MCF 10A (cell line): ENCODE measurements around the gene PGM2. TPM values are rescaled to one million over a fixed set of nuclear protein-coding genes. Genes with fewer than 3 reads are reported as not detected.

Source experiments
- BruUV-seq: library from RNA; stranded (reverse); fragments of 400-500 nt; replicated peaks from 2 replicates; lab custom pipeline; 2021; lab: Mats Ljungman, UMichigan
- CTCF ChIA-PET: fragments of 300-600 bp; sonication (Branson Sonifier 250); formaldehyde crosslinking; extraction: SDS; loops from one replicate; lab custom pipeline; 2021; ENCODE audit warnings: antibody characterized with exemption, inconsistent platforms; lab: Yijun Ruan, JAX
- POLR2A ChIA-PET: fragments of 300-600, 350-650 bp; sonication (Branson Sonifier 250); formaldehyde crosslinking; extraction: SDS; loops from one replicate; lab custom pipeline; 2020; ENCODE audit warnings: antibody characterized with exemption, inconsistent platforms; lab: Yijun Ruan, JAX
- DNase-seq: peaks from one replicate; pipeline ENCODE4 v3.0.0-alpha.2; 2018; ENCODE audit not compliant: unreplicated experiment
- H3K27ac Mint-ChIP-seq: one replicate; pipeline ENCODE4 v1.8.0; 2022; ENCODE audit warnings: mild to moderate bottlenecking, low read depth, mixed read lengths; ENCODE audit not compliant: unreplicated experiment
- H3K27me3 Mint-ChIP-seq: one replicate; pipeline ENCODE4 v1.8.0; 2022; ENCODE audit warnings: mixed read lengths; ENCODE audit not compliant: insufficient read depth, unreplicated experiment
- H3K36me3 Mint-ChIP-seq: one replicate; pipeline ENCODE4 v1.8.0; 2022; ENCODE audit warnings: mild to moderate bottlenecking, moderate library complexity, mixed read lengths; ENCODE audit not compliant: insufficient read depth, unreplicated experiment
- H3K4me1 Mint-ChIP-seq: one replicate; pipeline ENCODE4 v1.8.0; 2022; ENCODE audit warnings: mixed read lengths; ENCODE audit not compliant: insufficient read depth, unreplicated experiment
- H3K4me3 Mint-ChIP-seq: one replicate; pipeline ENCODE4 v1.8.0; 2022; ENCODE audit warnings: mild to moderate bottlenecking, moderate library complexity, mixed read lengths; ENCODE audit not compliant: unreplicated experiment
- H3K9me3 Mint-ChIP-seq: one replicate; pipeline ENCODE4 v1.8.0; 2022; ENCODE audit warnings: mixed read lengths; ENCODE audit not compliant: unreplicated experiment
- CTCF ChIP-seq: fragments of 200-600 bp; IDR thresholded peaks from one replicate; pipeline ENCODE4 v1.8.0; 2022; ENCODE audit warnings: antibody characterized with exemption, mild to moderate bottlenecking; ENCODE audit not compliant: unreplicated experiment
- intact Hi-C: fragments of 100-400 bp; cut with micrococcal nuclease; formaldehyde crosslinking; loops from 2 replicates; pipeline ENCODE4 v1.14.1; 2022
- total RNA-seq: library from RNA; stranded (reverse); gene quantifications from 2 replicates; pipeline ENCODE4 v1.2.3, GENCODE V29; 2022

PGM2 gene
- total RNA-seq, 1 experiment from 2014 or later = 27.9 TPM

GRCh38 chr4:37797923-37798322 is 28.6 kb upstream of the PGM2 start:
- H3K27ac Mint-ChIP-seq = no peak overlapping the region
- no peaks in the 10 kb centered on the region for H3K36me3 Mint-ChIP-seq
- H3K9me3 Mint-ChIP-seq = no peaks in the 10 kb centered on the region
- no peak for DNase-seq
- H3K4me1 Mint-ChIP-seq = peaks cover 10% of the 10 kb centered on the region
- no peak overlapping the region for H3K4me3 Mint-ChIP-seq
- no peaks in the 10 kb centered on the region for H3K27me3 Mint-ChIP-seq
- intact Hi-C loops = no loop called here
- TF ChIP-seq CTCF = no peak
- BruUV-seq = no TSS peak
- ChIA-PET POLR2A (no interaction called here), CTCF (interaction anchor here (0.9 to 6.6 kb wide), 4 partner anchors 38 to 238 kb away, joined by 3 to 110 read pairs (median 33); no protein-coding TSS in a partner anchor)

- no peak for DNase-seq
- peaks cover 10% of the 10 kb centered on the region for H3K4me1 Mint-ChIP-seq
- ChIA-PET POLR2A (interaction anchor here (0.6 kb wide), 1 partner anchor 87 kb away, joined by 3 read pairs; no protein-coding TSS in a partner anchor), CTCF (interaction anchor here (0.6 to 6.6 kb wide), 5 partner anchors 38 to 237 kb away, joined by 3 to 110 read pairs (median 4); no protein-coding TSS in a partner anchor)
- no TSS peak for BruUV-seq
- H3K27ac Mint-ChIP-seq = no peak overlapping the region
- TF ChIP-seq CTCF = no peak
- H3K4me3 Mint-ChIP-seq = no peak overlapping the region
- no peaks in the 10 kb centered on the region for H3K9me3 Mint-ChIP-seq
- no peaks in the 10 kb centered on the region for H3K27me3 Mint-ChIP-seq
- H3K36me3 Mint-ChIP-seq = no peaks in the 10 kb centered on the region
- intact Hi-C loops = no loop called here
Measured at GRCh38 chr4:37798616-37799015, 27.9 kb upstream of the PGM2 start.

GRCh38 chr4:37799941-37800554 is 26.4 kb upstream of the PGM2 start:
- no TSS peak for BruUV-seq
- H3K9me3 Mint-ChIP-seq = no peaks in the 10 kb centered on the region
- H3K4me3 Mint-ChIP-seq = no peak overlapping the region
- intact Hi-C loops = loop anchor here (5.0 kb wide), 1 partner anchor 113 kb away; the partner anchor contains the start of gene RELL1
- POLR2A ChIA-PET = interaction anchor here (0.6 to 1.3 kb wide), 2 partner anchors 140 to 197 kb away, joined by 3 to 4 read pairs; no protein-coding TSS in a partner anchor
- DNase-seq = no peak
- H3K27ac Mint-ChIP-seq = no peak overlapping the region
- no peak for TF ChIP-seq CTCF
- peaks cover 10% of the 10 kb centered on the region for H3K4me1 Mint-ChIP-seq
- CTCF ChIA-PET = interaction anchor here (0.6 to 6.6 kb wide), 7 partner anchors 40 to 365 kb away, joined by 3 to 110 read pairs (median 5); no protein-coding TSS in a partner anchor
- H3K36me3 Mint-ChIP-seq = no peaks in the 10 kb centered on the region
- H3K27me3 Mint-ChIP-seq = no peaks in the 10 kb centered on the region

GRCh38 chr4:37802068-37802666 is 24.3 kb upstream of the PGM2 start:
- POLR2A ChIA-PET = interaction anchor here (0.6 to 1.3 kb wide), 12 partner anchors 8 to 1558 kb away, joined by 3 to 11 read pairs (median 3); partner anchors contain the start of genes ARAP2 and PGM2
- TF ChIP-seq CTCF = peak; percentile 53
- DNase-seq = peak; percentile 87
- peaks cover 10% of the 10 kb centered on the region for H3K4me1 Mint-ChIP-seq
- CTCF ChIA-PET = interaction anchor here (0.6 to 6.6 kb wide), 55 partner anchors 8 to 1411 kb away, joined by 3 to 110 read pairs (median 4); a partner anchor contains a TSS
- no peaks in the 10 kb centered on the region for H3K9me3 Mint-ChIP-seq
- intact Hi-C loops = loop anchor here (1.0 to 5.0 kb wide), 3 partner anchors 115 to 349 kb away; partner anchors contain the start of gene RELL1
- BruUV-seq = no TSS peak
- no peaks in the 10 kb centered on the region for H3K36me3 Mint-ChIP-seq
- H3K27ac Mint-ChIP-seq = no peak overlapping the region
- no peak overlapping the region for H3K4me3 Mint-ChIP-seq
- no peaks in the 10 kb centered on the region for H3K27me3 Mint-ChIP-seq
